Peyer's patch (tissue), 4 donors: ENCODE data around the gene TMEM170A.

Experiments
- CTCF ChIP-seq, 6 experiments: fragments of 450-650 bp in 4 of 6; fragments of 200-600 bp in 2 of 6; sonication (generic) in 1 of 6; IDR thresholded peaks; one replicate each; pipeline ENCODE4 v1.5.1; 2017 to 2019; ENCODE audit warnings: antibody characterized with exemption in 6 of 6, mild to moderate bottlenecking in 3 of 6, moderate library complexity in 1 of 6
- POLR2A ChIP-seq, 2 donors: fragments of 450-650 bp; IDR thresholded peaks; one replicate each; pipeline ENCODE4 v1.5.1; 2017; ENCODE audit warnings: antibody characterized with exemption in 2 of 2, mild to moderate bottlenecking in 2 of 2, moderate library complexity in 2 of 2

- TF ChIP-seq POLR2A (IDR thresholded peaks at IDR 0.05) (no peak), CTCF (IDR thresholded peaks at IDR 0.05) (no peak)
These were observed 39.3 kb upstream of the TMEM170A start for GRCh38 chr16:75503801-75504200.
